ENCODE data around the gene EML1. TPM values are rescaled to one million over a fixed set of nuclear protein-coding genes. Genes with fewer than 3 reads are reported as not detected.

The EML1 gene
- total and polyA plus RNA-seq, 2 donors from 2014 or later = 7.9 to 35.9 TPM

DNA sequence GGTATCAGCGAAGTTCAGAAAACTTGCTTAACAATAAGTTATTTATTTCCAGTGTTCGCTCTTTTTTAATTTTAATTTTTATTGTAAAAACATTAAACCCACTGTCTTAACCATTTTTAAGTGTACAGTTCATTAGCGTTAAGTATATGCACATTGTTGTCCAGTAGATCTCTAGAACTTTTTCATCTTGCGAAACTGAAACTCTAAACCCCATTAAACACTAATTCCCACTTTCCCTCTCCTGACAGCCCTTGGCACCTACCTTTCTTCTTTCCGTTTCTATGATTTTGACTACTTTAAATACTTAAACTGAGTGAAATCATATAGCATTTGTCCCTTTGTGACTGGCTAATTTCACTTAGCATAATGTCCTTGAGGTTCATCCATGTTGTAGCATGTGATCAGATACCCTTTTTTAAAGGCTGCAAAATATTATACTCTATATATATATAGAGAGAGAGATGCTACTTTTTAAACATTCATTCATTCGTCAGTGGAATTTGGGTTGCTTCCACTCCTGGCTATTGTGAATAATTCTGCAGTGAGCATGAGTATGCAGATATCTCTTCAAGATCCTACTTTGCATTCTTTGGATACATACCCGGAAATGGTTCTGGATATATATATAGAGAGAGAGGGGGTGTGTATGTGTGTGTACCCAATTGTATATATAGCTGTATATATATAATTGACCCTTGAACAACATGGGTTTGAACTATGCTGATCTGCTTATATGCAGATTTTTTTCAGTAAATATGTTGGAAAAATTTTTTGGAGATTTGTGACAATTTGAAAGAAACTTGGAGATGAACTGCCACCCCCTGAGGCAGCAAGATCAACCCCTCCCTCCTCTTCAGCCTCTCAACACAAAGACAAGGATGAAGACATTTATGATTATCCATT, 197.3 kb downstream of the EML1 start:
- no peak for DNase-seq
- TF ChIP-seq CTCF (IDR thresholded peaks at IDR 0.05; ENCODE audit: borderline replicate concordance, extremely low read depth, insufficient read depth) = no peak
- H3K4me1 ChIP-seq (ENCODE audit: control insufficient read depth in 2 of 3, insufficient read depth in 2 of 3, low read depth in 1 of 3, low read length in 3 of 3) = no peaks in the 10 kb centered on the region

GRCh38 chr14:99991331-99991730, 198.1 kb downstream of the EML1 start:
- FAIRE-seq = peak; percentile 38
- no peaks in the 10 kb centered on the region for H3K36me3 ChIP-seq (ENCODE audit: control insufficient read depth in 2 of 3, insufficient read depth in 3 of 3, low read length in 3 of 3)
- H3K9me3 ChIP-seq (ENCODE audit: control insufficient read depth in 2 of 3, insufficient read depth in 1 of 3, low read length in 3 of 3) = peaks cover 0 to 4% (median 0%) of the 10 kb centered on the region in 3 donors
- no peak overlapping the region for H3K4me3 ChIP-seq (ENCODE audit: low read length in 3 of 3)
- no peak for TF ChIP-seq CTCF (IDR thresholded peaks at IDR 0.05; ENCODE audit: borderline replicate concordance, extremely low read depth, insufficient read depth)
- intact Hi-C loops (cut with DNase I) = no loop called here
- H3K27me3 ChIP-seq (ENCODE audit: control insufficient read depth, insufficient read depth, low read length) = no peaks in the 10 kb centered on the region
- H3K4me1 ChIP-seq (ENCODE audit: control insufficient read depth in 2 of 3, insufficient read depth in 2 of 3, low read depth in 1 of 3, low read length in 3 of 3) = no peaks in the 10 kb centered on the region
- DNase-seq = no peak
- H3K27ac ChIP-seq (ENCODE audit: low read depth in 2 of 2, low read length in 2 of 2) = no peak overlapping the region
- H3K9ac ChIP-seq (ENCODE audit: low read length in 3 of 3) = no peak overlapping the region

More for the DNA sequence above, 197.3 kb downstream of the EML1 start:
- peaks cover 0 to 4% (median 0%) of the 10 kb centered on the region in 3 donors for H3K9me3 ChIP-seq (ENCODE audit: control insufficient read depth in 2 of 3, insufficient read depth in 1 of 3, low read length in 3 of 3)
- no peak overlapping the region for H3K27ac ChIP-seq (ENCODE audit: low read depth in 2 of 2, low read length in 2 of 2)
- H3K36me3 ChIP-seq (ENCODE audit: control insufficient read depth in 2 of 3, insufficient read depth in 3 of 3, low read length in 3 of 3) = no peaks in the 10 kb centered on the region
- H3K4me3 ChIP-seq (ENCODE audit: low read length in 3 of 3) = no peak overlapping the region
- intact Hi-C loops (cut with DNase I) = no loop called here
- H3K9ac ChIP-seq (ENCODE audit: low read length in 3 of 3) = no peak overlapping the region
- no peaks in the 10 kb centered on the region for H3K27me3 ChIP-seq (ENCODE audit: control insufficient read depth, insufficient read depth, low read length)
- no peak for FAIRE-seq

Other genes with a start within 250 kb of the EML1 start
- 21.4 TPM for gene CCDC85C, start 189.2 kb upstream of the EML1 start, total RNA-seq
- 14.7 TPM for gene CCDC85C, start 189.2 kb upstream of the EML1 start, polyA plus RNA-seq (ENCODE audit: insufficient read depth, low read depth, low replicate concordance)
- 0.88 TPM for gene HHIPL1, start 148.3 kb upstream of the EML1 start, total RNA-seq
- 0.32 TPM for gene HHIPL1, start 148.3 kb upstream of the EML1 start, polyA plus RNA-seq (ENCODE audit: insufficient read depth, low read depth, low replicate concordance)
- 0.82 TPM for gene CYP46A1, start 109.1 kb upstream of the EML1 start, total RNA-seq
- gene CYP46A1, start 109.1 kb upstream of the EML1 start, polyA plus RNA-seq (ENCODE audit: insufficient read depth, low read depth, low replicate concordance) = 2.5 TPM